LNCaP clone FGC (cell line): Measurements from ENCODE around the gene PITHD1.
"Not testable (repeated sequence)": the region's sequence is repeated elsewhere in the genome, so short reads cannot be mapped to it uniquely, and the experiment has no call there.

Source experiments
- DNase-seq: peaks from one replicate; pipeline ENCODE4 v3.0.0-alpha.2; 2011; ENCODE audit warnings: low read depth
- H3K4me3 ChIP-seq: 2 replicates; pipeline ENCODE4 v1.5.1; 2011; ENCODE audit warnings: mild to moderate bottlenecking, low read depth, low read length, control low read depth
- CTCF ChIP-seq: IDR thresholded peaks from 2 replicates; pipeline ENCODE4 v1.5.1; 2012; ENCODE audit warnings: mild to moderate bottlenecking; ENCODE audit not compliant: control insufficient read depth, insufficient read depth; ENCODE audit errors: extremely low read depth

PITHD1 gene

GRCh38 chr1:23772854-23773242, 5.4 kb upstream of the PITHD1 start:
- H3K4me3 ChIP-seq = no peak overlapping the region
- DNase-seq = no peak
- no peak for TF ChIP-seq CTCF

GRCh38 chr1:23774174-23774880, 3.9 kb upstream of the PITHD1 start:
- H3K4me3 ChIP-seq = no peak overlapping the region
- DNase-seq = no peak
- TF ChIP-seq CTCF = no peak

- no peak for DNase-seq
- TF ChIP-seq CTCF = no peak
- H3K4me3 ChIP-seq = no peak overlapping the region
These were observed 2.0 kb upstream of the PITHD1 start for GRCh38 chr1:23776217-23776616.

- DNase-seq = no peak
- H3K4me3 ChIP-seq = no peak overlapping the region
- no peak for TF ChIP-seq CTCF
These were observed 1.7 kb downstream of the PITHD1 start for GRCh38 chr1:23779826-23780371.

- H3K4me3 ChIP-seq = not testable (repeated sequence)
These were observed 4.9 kb downstream of the PITHD1 start for GRCh38 chr1:23783141-23783540.

GRCh38 chr1:23784846-23785245, 6.6 kb downstream of the PITHD1 start:
- H3K4me3 ChIP-seq = no peak overlapping the region
- no peak for TF ChIP-seq CTCF
- DNase-seq = peak; percentile 83

More at GRCh38 chr1:23783141-23783540, 4.9 kb downstream of the PITHD1 start:
- not testable (repeated sequence) for DNase-seq

- H3K4me3 ChIP-seq = no peak overlapping the region
- TF ChIP-seq CTCF = no peak
- DNase-seq = no peak
These were observed 9.5 kb downstream of the PITHD1 start for GRCh38 chr1:23787701-23788100.
